GM19324 (cell line): Measurements from ENCODE around the gene SOX12.
"Not testable (repeated sequence)": the region's sequence is repeated elsewhere in the genome, so short reads cannot be mapped to it uniquely, and the experiment has no call there.

ENCODE experiments used
- ATAC-seq: cut with Tn5 transposase; IDR thresholded peaks from one replicate; pipeline ENCODE4 v1.9.1; 2021; ENCODE audit warnings: mild to moderate bottlenecking, moderate library complexity; ENCODE audit not compliant: unreplicated experiment, low FRiP score

SOX12 gene

GRCh38 chr20:376750-377149 is 51.4 kb downstream of the SOX12 start:
- ATAC-seq: no peak

GRCh38 chr20:377578-377977 is 52.2 kb downstream of the SOX12 start:
- not testable (repeated sequence) for ATAC-seq

- no peak for ATAC-seq
Observed at GRCh38 chr20:378961-379336, 53.6 kb downstream of the SOX12 start.
